CD4-positive, alpha-beta T cell treated with Interferon alpha-2 for 1 hour (primary cell): ENCODE results near the gene CAPN8.

Experiments
- DNase-seq, 2 donors: peaks; one replicate each; pipeline ENCODE4 v3.0.0-alpha.2; 2020 to 2022

The CAPN8 gene

GRCh38 chr1:223700942-223701637 lies 35.6 kb upstream of the CAPN8 start:
- DNase-seq: no peak

GRCh38 chr1:223700388-223700918 lies 35.0 kb upstream of the CAPN8 start:
- DNase-seq: no peak

GRCh38 chr1:223695941-223696340 lies 30.4 kb upstream of the CAPN8 start:
- no peak for DNase-seq

GRCh38 chr1:223695014-223695548 lies 29.6 kb upstream of the CAPN8 start:
- no peak for DNase-seq

GRCh38 chr1:223691121-223691520 lies 25.6 kb upstream of the CAPN8 start:
- DNase-seq: no peak

DNA sequence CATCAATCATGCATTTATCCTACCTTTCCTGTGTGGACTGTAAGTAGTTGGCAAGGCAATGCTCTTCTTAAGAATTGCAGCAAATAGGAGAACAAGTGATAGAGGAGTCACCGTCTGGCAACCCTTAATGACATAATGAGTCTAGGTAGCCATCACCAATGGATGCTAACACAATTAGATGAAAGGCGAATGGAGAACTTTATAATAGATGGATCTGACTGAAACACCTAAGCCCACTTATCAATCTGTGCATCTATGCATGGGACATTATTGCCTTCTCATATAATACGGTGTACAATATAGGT lies 18.9 kb upstream of the CAPN8 start:
- no peak for DNase-seq

- peak; percentile 39 to 64 for DNase-seq
These were observed 18.3 kb upstream of the CAPN8 start for GRCh38 chr1:223683586-223684487.

DNA sequence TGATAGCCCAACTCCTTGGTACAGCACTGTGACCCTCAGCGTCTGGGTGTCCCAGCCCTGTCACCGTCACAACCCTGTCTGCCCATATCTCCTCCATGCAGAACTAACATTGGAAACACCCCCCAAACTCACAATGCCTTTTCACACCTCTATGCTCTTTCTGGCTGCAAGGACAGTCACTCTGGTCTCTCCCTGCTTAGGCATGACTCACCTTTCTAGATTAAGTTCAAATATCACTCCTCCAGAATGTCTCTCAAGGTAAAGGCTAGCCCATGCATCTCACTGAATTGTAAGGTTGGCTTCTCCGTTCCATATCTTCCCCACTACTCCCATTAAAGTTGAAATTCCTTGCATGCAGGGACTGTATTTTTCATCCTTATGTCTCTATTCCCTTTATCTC lies 17.0 kb upstream of the CAPN8 start:
- DNase-seq: no peak

- no peak for DNase-seq
These were observed 14.7 kb upstream of the CAPN8 start for GRCh38 chr1:223680188-223680587.

- DNase-seq: no peak
These were observed 13.3 kb upstream of the CAPN8 start for GRCh38 chr1:223678841-223679240.

- no peak for DNase-seq
These were observed 8.8 kb upstream of the CAPN8 start for GRCh38 chr1:223674119-223674890.

DNA sequence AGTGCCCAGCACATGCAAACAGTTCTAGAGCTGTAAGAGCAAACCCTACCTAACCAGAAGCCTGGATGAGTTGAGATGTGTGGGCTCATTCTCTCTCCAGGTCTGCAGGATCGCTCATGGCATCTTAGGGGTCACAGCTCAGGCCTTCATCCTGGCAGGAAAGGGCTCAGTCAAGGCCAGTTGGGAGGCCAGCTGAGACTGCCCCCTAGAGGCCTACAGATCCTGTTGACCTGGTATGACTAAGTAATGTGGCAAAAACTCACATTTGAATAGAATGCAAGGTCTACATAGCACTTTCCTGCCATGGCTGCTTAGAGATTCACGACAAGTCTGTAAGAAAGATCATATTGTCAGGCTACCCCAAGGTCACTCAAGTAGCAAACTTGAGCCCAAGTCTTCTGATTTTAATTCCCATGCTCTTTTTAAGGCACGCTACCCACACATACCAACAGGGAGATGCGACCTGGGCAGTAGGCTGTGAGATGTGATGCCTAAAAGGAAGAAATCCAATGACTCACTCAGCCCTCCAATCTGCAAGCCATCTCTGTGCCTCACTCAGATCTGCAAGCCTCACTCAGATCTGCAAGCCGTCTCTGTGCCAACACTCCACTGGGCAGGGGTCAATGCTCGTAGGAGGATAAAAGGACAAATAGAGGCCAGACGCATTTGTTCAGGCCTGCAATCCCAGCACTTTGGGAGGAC lies 5.1 kb upstream of the CAPN8 start:
- peak in 1 of 2 donors; percentile 31 for DNase-seq

- no peak for DNase-seq
These were observed 3.7 kb upstream of the CAPN8 start for GRCh38 chr1:223669003-223669795.

DNA sequence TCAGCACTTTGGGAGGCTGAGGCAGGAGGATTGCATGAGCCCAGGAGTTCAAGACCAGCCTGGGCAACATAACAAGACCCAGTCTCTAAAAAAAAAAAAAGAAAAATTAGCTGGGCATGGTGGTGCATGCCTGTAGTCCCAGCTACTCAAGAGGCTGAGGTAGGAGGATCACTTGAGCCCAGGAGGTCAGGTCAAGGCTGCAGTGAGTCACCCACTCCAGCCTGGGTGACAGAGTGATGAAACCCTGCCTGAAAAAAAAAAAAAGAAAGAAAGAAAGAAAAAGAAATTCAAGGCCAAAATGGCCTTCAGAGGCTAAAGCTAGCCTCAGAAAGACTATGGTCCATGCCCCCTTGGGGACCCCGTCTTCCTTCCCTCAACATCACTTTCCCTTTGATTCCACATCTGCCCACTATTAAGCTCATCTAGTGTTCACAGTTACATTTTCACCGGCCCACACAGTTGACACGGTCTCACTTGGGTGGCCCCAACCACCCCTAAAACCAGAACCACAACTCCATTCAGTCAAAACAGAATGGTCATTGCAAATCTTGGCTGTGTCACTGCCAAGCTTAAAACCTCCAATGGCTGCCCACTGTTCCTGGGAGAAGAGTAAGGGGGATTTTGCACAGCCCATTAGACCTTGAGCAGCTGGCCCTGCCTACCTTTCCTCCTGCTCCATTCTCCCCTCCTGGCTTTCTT lies 2.1 kb upstream of the CAPN8 start:
- DNase-seq: no peak

GRCh38 chr1:223664106-223664505 lies 1.4 kb downstream of the CAPN8 start:
- no peak for DNase-seq

- DNase-seq: no peak
These were observed 2.6 kb downstream of the CAPN8 start for GRCh38 chr1:223662943-223663342.

DNA sequence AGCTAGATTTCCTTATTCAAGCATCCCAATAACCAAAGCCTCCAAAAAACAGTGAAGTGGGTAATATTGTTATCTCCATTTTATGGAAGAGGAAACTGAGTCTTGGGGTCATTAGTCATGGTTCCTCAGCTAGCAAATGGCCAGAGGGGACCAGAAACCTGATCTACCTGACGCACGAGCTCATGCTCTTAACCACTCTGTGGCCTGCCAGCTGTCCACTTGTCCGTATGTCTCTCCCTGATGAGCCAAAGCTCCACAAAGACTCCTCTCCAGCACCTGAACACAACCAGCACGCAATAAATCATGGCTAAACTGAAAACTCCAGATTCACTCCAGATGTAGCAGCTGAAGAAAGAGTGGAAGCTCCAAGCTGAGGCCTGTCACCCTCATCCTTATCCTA lies 5.8 kb downstream of the CAPN8 start:
- no peak for DNase-seq

- no peak for DNase-seq
These were observed 7.5 kb downstream of the CAPN8 start for GRCh38 chr1:223657978-223658377.

- no peak for DNase-seq
These were observed 11.4 kb downstream of the CAPN8 start for GRCh38 chr1:223654083-223654482.

DNA sequence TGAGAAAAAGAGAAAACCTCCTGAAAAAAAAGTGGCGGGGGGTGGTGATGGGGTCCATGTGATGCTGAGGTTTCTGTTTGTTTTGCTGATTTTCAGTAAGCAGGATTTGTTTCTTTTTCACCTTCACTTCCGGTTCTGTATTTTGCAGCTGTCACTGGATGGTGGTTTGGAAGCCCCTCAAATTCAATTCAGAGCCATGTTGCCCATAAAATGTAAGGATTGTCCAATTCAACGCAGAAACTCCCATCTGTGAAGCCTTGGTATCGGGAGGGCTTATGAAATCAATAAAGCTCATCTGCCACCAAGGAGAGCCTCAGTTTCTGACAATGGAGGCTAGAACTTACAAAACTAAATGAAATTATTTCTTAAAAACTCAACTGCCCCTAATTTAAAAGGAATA lies 12.1 kb downstream of the CAPN8 start:
- no peak for DNase-seq

GRCh38 chr1:223653015-223653414 lies 12.5 kb downstream of the CAPN8 start:
- DNase-seq: no peak
